Lung (tissue), 12 donors: Measurements from ENCODE around the gene PFKL. TPM values are rescaled to one million over a fixed set of nuclear protein-coding genes. Genes with fewer than 3 reads are reported as not detected.

Experiments used
- ATAC-seq: fragments of 200-7000 bp; cut with Tn5 transposase; one replicate; pipeline ENCODE4 v1.9.1; 2020; ENCODE audit warnings: moderate number of reproducible peaks; ENCODE audit not compliant: insufficient read depth, low FRiP score
- DNase-seq, 3 donors: peaks; one replicate each; pipeline ENCODE4 v3.0.0-alpha.2; 2013 to 2017
- H3K27ac ChIP-seq, 2 donors: one replicate each; pipeline ENCODE4 v1.5.1; 2013; ENCODE audit warnings: mild to moderate bottlenecking in 2 of 2, moderate library complexity in 2 of 2, control low read depth in 1 of 2, inconsistent platforms in 1 of 2, low read depth in 1 of 2, low read length in 1 of 2
- H3K27me3 ChIP-seq, 3 donors: one replicate each; pipeline ENCODE4 v1.5.1; 2013; ENCODE audit warnings: low read length in 2 of 3; ENCODE audit not compliant: control insufficient read depth in 3 of 3, insufficient read depth in 3 of 3
- H3K36me3 ChIP-seq, 4 donors: one replicate each; pipeline ENCODE4 v1.5.1; 2013; ENCODE audit warnings: low read length in 4 of 4, mild to moderate bottlenecking in 1 of 4, moderate library complexity in 1 of 4; ENCODE audit not compliant: control insufficient read depth in 4 of 4, insufficient read depth in 4 of 4
- H3K4me1 ChIP-seq, 5 donors: one replicate each; pipeline ENCODE4 v1.5.1; 2013; ENCODE audit warnings: low read length in 5 of 5, mild to moderate bottlenecking in 2 of 5, moderate library complexity in 1 of 5; ENCODE audit not compliant: control insufficient read depth in 5 of 5, insufficient read depth in 5 of 5
- H3K4me3 ChIP-seq: one replicate; pipeline ENCODE4 v1.5.1; 2013; ENCODE audit warnings: mild to moderate bottlenecking, control low read depth, moderate library complexity
- H3K9ac ChIP-seq, 2 donors: one replicate each; pipeline ENCODE4 v1.5.1; 2013; ENCODE audit warnings: low read length in 2 of 2, control low read depth in 1 of 2; ENCODE audit not compliant: insufficient read depth in 1 of 2
- H3K9me3 ChIP-seq, 4 donors: one replicate each; pipeline ENCODE4 v1.5.1; 2013; ENCODE audit warnings: low read length in 3 of 4, mild to moderate bottlenecking in 1 of 4, moderate library complexity in 1 of 4; ENCODE audit not compliant: control insufficient read depth in 4 of 4, insufficient read depth in 3 of 4
- CTCF ChIP-seq: IDR thresholded peaks from 2 replicates; pipeline ENCODE4 v1.5.1; 2012; ENCODE audit warnings: mild to moderate bottlenecking; ENCODE audit errors: control extremely low read depth, extremely low read depth
- WGBS, 2 donors: extraction: QIAGEN DNeasy Blood & Tissue Kit; methylation state at CpG; one replicate each; pipeline ENCODE4 v1.1.7; 2013; 5-methylcytosine and 5-hydroxymethylcytosine counted together
- polyA plus RNA-seq, 2 donors: library from polyadenylated mRNA; stranded (reverse); fragments of 200-250 nt; gene quantifications; one replicate each; pipeline ENCODE4 v1.2.1, GENCODE V29; 2013
- total RNA-seq, 2 donors: library from RNA; depleted of rRNA in 1 of 2; stranded (reverse); fragments of >200 nt in 1 of 2; gene quantifications; one replicate each; pipeline ENCODE4 v1.2.1, GENCODE V29; 2014 to 2021
- donor health status: control.
- donor health status: control.
- donor health status: Bipolar disorder and iron deficiency.
- donor health status: healthy.
- donor health status: DM: yes; HTN: yes; CAD: no.

Gene PFKL
- total and polyA plus RNA-seq, 4 donors, result 63.4 to 129 (median 103) TPM

DNA sequence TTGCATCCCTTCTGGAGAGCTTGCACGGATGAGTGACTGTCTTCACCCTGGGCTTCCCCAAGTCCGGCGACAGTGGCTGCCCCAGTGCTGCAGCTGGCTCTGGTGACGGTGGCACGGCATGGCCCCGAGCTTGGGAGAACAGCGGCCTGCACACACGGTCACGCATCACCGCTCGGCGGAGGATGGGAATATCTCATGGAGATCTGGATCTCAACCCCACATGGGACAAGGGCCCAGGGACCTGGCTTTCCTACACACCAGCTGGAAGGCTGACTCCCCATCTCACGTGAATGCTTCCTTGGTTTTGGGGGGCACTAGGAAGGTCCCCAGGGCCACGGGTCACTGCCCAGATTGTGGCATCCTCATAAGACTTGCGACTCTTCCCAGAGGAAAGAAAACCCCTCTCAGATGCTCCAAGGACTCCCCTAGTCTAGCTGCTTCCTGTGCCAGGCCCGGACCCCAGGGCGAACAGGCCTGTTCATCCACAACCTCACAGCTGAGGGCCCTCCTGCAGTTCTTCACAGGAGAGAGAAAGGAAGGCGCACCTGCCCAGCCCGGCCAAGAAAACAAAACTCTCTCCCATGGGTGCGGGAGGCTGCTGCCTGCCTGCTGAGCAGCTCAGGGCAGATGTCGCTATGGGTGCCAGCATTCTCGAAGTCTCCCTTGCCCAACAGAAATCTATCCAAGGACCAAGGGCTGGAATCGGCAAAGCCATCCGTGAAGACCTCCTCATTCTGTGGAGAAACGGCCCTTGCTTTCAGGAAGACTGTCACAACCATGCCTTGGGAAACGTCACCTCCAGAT, 29.4 kb downstream of the PFKL start:
- Histone ChIP-seq H3K9me3 (no peaks in the 10 kb centered on the region), H3K9ac (no peak overlapping the region), H3K27ac (no peak overlapping the region), H3K36me3 (peaks cover 0 to 66% (median 6%) of the 10 kb centered on the region in 4 donors), H3K27me3 (no peaks in the 10 kb centered on the region), H3K4me3 (no peak overlapping the region), H3K4me1 (peaks cover 0 to 11% (median 0%) of the 10 kb centered on the region in 5 donors)
- DNase-seq, result no peak
- no peak for ATAC-seq
- 83 to 85% methylated on average over 26 of the region's 26 CpGs for WGBS, 2 donors
- TF ChIP-seq CTCF, result no peak

DNA sequence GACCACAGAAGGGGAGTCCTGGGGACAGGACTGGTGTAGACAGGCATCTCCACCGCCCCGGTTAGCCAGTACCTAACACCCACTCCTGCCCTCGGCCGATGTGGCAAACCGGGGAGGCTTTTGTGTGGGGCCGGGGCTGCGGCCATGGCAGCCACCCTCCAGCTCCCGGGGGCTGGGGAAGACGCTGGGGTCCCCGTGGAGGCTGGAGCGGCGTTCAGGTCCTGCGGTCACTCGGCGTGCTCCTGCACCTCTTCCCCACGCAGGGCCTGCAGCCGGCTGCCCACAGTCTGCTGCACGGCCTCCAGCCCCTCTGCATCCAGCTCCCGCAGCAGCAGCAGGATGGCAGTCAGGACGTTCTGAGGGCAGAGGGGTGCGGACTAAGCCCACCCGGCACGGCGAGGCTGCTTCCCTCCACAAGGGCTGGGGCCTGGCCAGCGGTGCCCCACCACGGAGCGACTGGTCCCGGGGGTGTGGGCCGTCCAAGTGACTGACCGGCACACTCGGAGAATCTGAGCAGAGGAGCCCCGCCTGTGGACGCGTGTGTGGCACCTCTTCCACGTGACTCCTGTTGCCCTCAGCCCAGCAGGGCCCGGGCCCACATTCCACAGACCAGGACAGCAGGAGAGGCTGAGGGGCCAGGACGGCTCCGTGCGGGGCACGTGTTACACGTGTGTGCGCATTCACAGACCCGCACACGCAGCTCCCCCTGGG, 30.3 kb downstream of the PFKL start:
- Histone ChIP-seq H3K36me3 (peaks cover 0 to 59% (median 6%) of the 10 kb centered on the region in 4 donors), H3K27me3 (no peaks in the 10 kb centered on the region), H3K4me3 (no peak overlapping the region), H3K9me3 (no peaks in the 10 kb centered on the region), H3K27ac (no peak overlapping the region), H3K9ac (no peak overlapping the region), H3K4me1 (peaks cover 0 to 11% (median 0%) of the 10 kb centered on the region in 5 donors)
- ATAC-seq (no peak), DNase-seq (no peak)
- no peak for TF ChIP-seq CTCF
- WGBS, 2 donors, result 89 to 91% methylated on average over 44 of the region's 44 CpGs

- no peak overlapping the region for H3K27ac ChIP-seq
- peaks cover 0 to 11% (median 0%) of the 10 kb centered on the region in 5 donors for H3K4me1 ChIP-seq
- no peak for DNase-seq
- H3K9me3 ChIP-seq, result peaks cover 0 to 2% (median 0%) of the 10 kb centered on the region in 4 donors
- no peak for ATAC-seq
- H3K27me3 ChIP-seq, result no peaks in the 10 kb centered on the region
- H3K36me3 ChIP-seq, result peaks cover 0 to 59% (median 4%) of the 10 kb centered on the region in 4 donors
- H3K4me3 ChIP-seq, result no peak overlapping the region
- no peak overlapping the region for H3K9ac ChIP-seq
- WGBS, 2 donors, result 77 to 79% methylated on average over 18 of the region's 18 CpGs
- no peak for TF ChIP-seq CTCF
Measured at GRCh38 chr21:44330698-44331097, 30.8 kb downstream of the PFKL start.
